Measurements from ENCODE around the gene SRD5A1.
"Not testable (repeated sequence)": the region's sequence is repeated elsewhere in the genome, so short reads cannot be mapped to it uniquely, and the experiment has no call there.

The SRD5A1 gene

GRCh38 chr5:6644794-6645241 lies 11.6 kb downstream of the SRD5A1 start:
- Histone ChIP-seq H3K27ac (replicated peaks) (no peak overlapping the region), H3K27me3 (ENCODE audit: insufficient read depth, poor library complexity, severe bottlenecking) (no peaks in the 10 kb centered on the region), H3K4me3 (replicated peaks; ENCODE audit: insufficient read depth, low read length) (no peak overlapping the region)
- no peak for DNase-seq (ENCODE audit: low read depth in 1 of 2, low spot score in 1 of 2)
- TF ChIP-seq SPI1 (IDR thresholded peaks at IDR 0.05; ENCODE audit: borderline replicate concordance, low read depth) (no peak), CTCF (IDR thresholded peaks at IDR 0.05; ENCODE audit: insufficient read depth, low read length) (no peak), POLR2AphosphoS5 (IDR thresholded peaks at IDR 0.05; ENCODE audit: low read depth) (no peak), REST (IDR thresholded peaks at IDR 0.05; ENCODE audit: insufficient replicate concordance, low read depth) (no peak), GABPA (IDR thresholded peaks at IDR 0.05; ENCODE audit: low read depth) (no peak)

- DNase-seq (ENCODE audit: low read depth in 1 of 2, low spot score in 1 of 2), result peak; percentile 32 to 93
- not testable (repeated sequence) for H3K27ac ChIP-seq (replicated peaks); H3K27me3 ChIP-seq (ENCODE audit: insufficient read depth, poor library complexity, severe bottlenecking); H3K4me3 ChIP-seq (replicated peaks; ENCODE audit: insufficient read depth, low read length)
- TF ChIP-seq POLR2AphosphoS5 (IDR thresholded peaks at IDR 0.05; ENCODE audit: low read depth), result 0 out of 2 replicates have a peak, but pooled peaks have one; percentile 32
These were observed 12.5 kb downstream of the SRD5A1 start for GRCh38 chr5:6645571-6646362.

GRCh38 chr5:6649186-6649585 lies 15.9 kb downstream of the SRD5A1 start:
- TF ChIP-seq REST (IDR thresholded peaks at IDR 0.05; ENCODE audit: insufficient replicate concordance, low read depth) (no peak), POLR2AphosphoS5 (IDR thresholded peaks at IDR 0.05; ENCODE audit: low read depth) (no peak), GABPA (IDR thresholded peaks at IDR 0.05; ENCODE audit: low read depth) (no peak), CTCF (IDR thresholded peaks at IDR 0.05; ENCODE audit: insufficient read depth, low read length) (no peak)
- Histone ChIP-seq H3K27ac (replicated peaks) (no peak overlapping the region), H3K4me3 (replicated peaks; ENCODE audit: insufficient read depth, low read length) (no peak overlapping the region), H3K27me3 (ENCODE audit: insufficient read depth, poor library complexity, severe bottlenecking) (no peaks in the 10 kb centered on the region)
- DNase-seq (ENCODE audit: low read depth in 1 of 2, low spot score in 1 of 2), result no peak

GRCh38 chr5:6649681-6650080 lies 16.4 kb downstream of the SRD5A1 start:
- TF ChIP-seq CTCF (IDR thresholded peaks at IDR 0.05; ENCODE audit: insufficient read depth, low read length), result no peak
- TF ChIP-seq POLR2AphosphoS5 (IDR thresholded peaks at IDR 0.05; ENCODE audit: low read depth), result no peak
- TF ChIP-seq SPI1 (IDR thresholded peaks at IDR 0.05; ENCODE audit: borderline replicate concordance, low read depth), result no peak
- no peak for TF ChIP-seq REST (IDR thresholded peaks at IDR 0.05; ENCODE audit: insufficient replicate concordance, low read depth)
- TF ChIP-seq GABPA (IDR thresholded peaks at IDR 0.05; ENCODE audit: low read depth), result no peak
- Histone ChIP-seq H3K4me3 (replicated peaks; ENCODE audit: insufficient read depth, low read length) (no peak overlapping the region), H3K27ac (replicated peaks) (no peak overlapping the region), H3K27me3 (ENCODE audit: insufficient read depth, poor library complexity, severe bottlenecking) (no peaks in the 10 kb centered on the region)
- no peak for DNase-seq (ENCODE audit: low read depth in 1 of 2, low spot score in 1 of 2)

All from HL-60 (cell line).